ENCODE data around the gene RPAIN. TPM values are rescaled to one million over a fixed set of nuclear protein-coding genes. Genes with fewer than 3 reads are reported as not detected.

The RPAIN gene
- total RNA-seq, 1 donor from 2014 or later: 48.4 TPM

Other genes starting within 250 kb of the RPAIN start
- gene ZNF594, start 228.3 kb upstream of the RPAIN start, total RNA-seq: 2.0 and 4.9 TPM in 2 replicates
- not detected in 2 replicates for gene SCIMP, start 185.3 kb upstream of the RPAIN start, total RNA-seq
- 48.4 and 53.3 TPM in 2 replicates for gene RABEP1, start 137.9 kb upstream of the RPAIN start, total RNA-seq
- gene NUP88, start 520 bp upstream of the RPAIN start, total RNA-seq: 124 and 174 TPM in 2 replicates
- 349 and 353 TPM in 2 replicates for gene C1QBP, start 19.0 kb downstream of the RPAIN start, total RNA-seq
- 15.8 and 18.5 TPM in 2 replicates for gene DHX33, start 48.8 kb downstream of the RPAIN start, total RNA-seq
- 25.7 and 41.2 TPM in 2 replicates for gene DERL2, start 66.0 kb downstream of the RPAIN start, total RNA-seq
- gene MIS12, start 66.4 kb downstream of the RPAIN start, total RNA-seq: 17.6 and 30.4 TPM in 2 replicates
- gene NLRP1, start 164.3 kb downstream of the RPAIN start, total RNA-seq: 22.2 and 22.8 TPM in 2 replicates

Measured in pulmonary artery endothelial cell (primary cell).